Non-pigmented ciliary epithelial cell (primary cell): Measurements from ENCODE around the gene ENTPD6.

Source experiments
- DNase-seq: peaks from one replicate; pipeline ENCODE4 v3.0.0-alpha.2; 2010; ENCODE audit warnings: low read depth

The ENTPD6 gene

GRCh38 chr20:25209400-25209799, 13.9 kb downstream of the ENTPD6 start:
- DNase-seq = no peak

GRCh38 chr20:25209911-25210310, 14.4 kb downstream of the ENTPD6 start:
- no peak for DNase-seq

GRCh38 chr20:25211273-25211672, 15.8 kb downstream of the ENTPD6 start:
- no peak for DNase-seq

GRCh38 chr20:25212242-25212641, 16.7 kb downstream of the ENTPD6 start:
- DNase-seq = no peak

GRCh38 chr20:25213566-25214425, 18.3 kb downstream of the ENTPD6 start:
- DNase-seq = no peak

GRCh38 chr20:25214426-25214790, 18.9 kb downstream of the ENTPD6 start:
- DNase-seq = no peak

GRCh38 chr20:25214819-25215218, 19.3 kb downstream of the ENTPD6 start:
- DNase-seq = no peak

GRCh38 chr20:25215521-25215920, 20.0 kb downstream of the ENTPD6 start:
- no peak for DNase-seq

- DNase-seq = no peak
Observed at GRCh38 chr20:25216199-25216945, 20.9 kb downstream of the ENTPD6 start.

GRCh38 chr20:25217161-25218108, 21.9 kb downstream of the ENTPD6 start:
- DNase-seq = no peak

GRCh38 chr20:25218109-25218486, 22.6 kb downstream of the ENTPD6 start:
- no peak for DNase-seq

- no peak for DNase-seq
Observed at GRCh38 chr20:25218492-25218891, 23.0 kb downstream of the ENTPD6 start.

- DNase-seq = no peak
Observed at GRCh38 chr20:25219365-25219764, 23.9 kb downstream of the ENTPD6 start.

- no peak for DNase-seq
Observed at GRCh38 chr20:25220021-25220730, 24.7 kb downstream of the ENTPD6 start.

- no peak for DNase-seq
Observed at GRCh38 chr20:25220810-25221591, 25.5 kb downstream of the ENTPD6 start.

GRCh38 chr20:25221592-25222460, 26.3 kb downstream of the ENTPD6 start:
- no peak for DNase-seq

GRCh38 chr20:25222461-25223178, 27.1 kb downstream of the ENTPD6 start:
- DNase-seq = no peak

GRCh38 chr20:25223179-25223661, 27.7 kb downstream of the ENTPD6 start:
- peak; percentile 96 for DNase-seq
